HG03097 (cell line): ENCODE results near the gene TPM2.

Experiments used
- ATAC-seq: cut with Tn5 transposase; IDR thresholded peaks from one replicate; pipeline ENCODE4 v1.9.1; 2021; ENCODE audit not compliant: unreplicated experiment, low FRiP score

The TPM2 gene

GRCh38 chr9:35679766-35680330 lies 9.9 kb downstream of the TPM2 start:
- no peak for ATAC-seq

- no peak for ATAC-seq
These were observed 10.6 kb downstream of the TPM2 start for GRCh38 chr9:35679091-35679490.

GRCh38 chr9:35675732-35676392 lies 13.9 kb downstream of the TPM2 start:
- no peak for ATAC-seq

- no peak for ATAC-seq
These were observed 14.5 kb downstream of the TPM2 start for GRCh38 chr9:35675204-35675603.

GRCh38 chr9:35674025-35674361 lies 15.7 kb downstream of the TPM2 start:
- ATAC-seq = no peak

- no peak for ATAC-seq
These were observed 16.3 kb downstream of the TPM2 start, which contains the start of gene CA9 for GRCh38 chr9:35673132-35674024. Gene CA9, plus strand, starts transcription at chr9:35673928. Its CDS starts 32 bp downstream, at chr9:35673960.

- no peak for ATAC-seq
These were observed 20.2 kb downstream of the TPM2 start for GRCh38 chr9:35669331-35670145.

GRCh38 chr9:35667939-35668338 lies 21.8 kb downstream of the TPM2 start:
- no peak for ATAC-seq

- ATAC-seq = no peak
These were observed 23.2 kb downstream of the TPM2 start for GRCh38 chr9:35666549-35666948.

GRCh38 chr9:35666045-35666444 lies 23.7 kb downstream of the TPM2 start:
- no peak for ATAC-seq

- no peak for ATAC-seq
These were observed 24.3 kb downstream of the TPM2 start for GRCh38 chr9:35665471-35665818.

- ATAC-seq = peak; percentile 64
These were observed 24.9 kb downstream of the TPM2 start, which contains the start of gene ARHGEF39 for GRCh38 chr9:35664531-35665470. Gene ARHGEF39, minus strand, starts transcription at chr9:35665195. Its CDS starts 26 bp downstream, at chr9:35665169.

GRCh38 chr9:35662437-35662836 lies 27.3 kb downstream of the TPM2 start:
- ATAC-seq = no peak

GRCh38 chr9:35661756-35662350 lies 27.9 kb downstream of the TPM2 start:
- ATAC-seq = no peak

GRCh38 chr9:35660966-35661415 lies 28.7 kb downstream of the TPM2 start:
- ATAC-seq = no peak

GRCh38 chr9:35659340-35659739 lies 30.4 kb downstream of the TPM2 start:
- ATAC-seq = no peak

- peak; percentile 3 for ATAC-seq
These were observed 30.8 kb downstream of the TPM2 start for GRCh38 chr9:35658968-35659220.

GRCh38 chr9:35658137-35658967 lies 31.4 kb downstream of the TPM2 start, which contains the start of gene CCDC107:
Gene CCDC107, plus strand, starts transcription at chr9:35658292. Its CDS starts 88 bp downstream, at chr9:35658380.
- peak; percentile 65 for ATAC-seq
